AG09309 (cell line): ENCODE measurements around the gene UCK2.

Experiments
- DNase-seq: peaks from one replicate; pipeline ENCODE4 v3.0.0-alpha.2; 2010; ENCODE audit warnings: low read depth
- H3K4me3 ChIP-seq: 2 replicates; pipeline ENCODE4 v1.5.1; 2011; ENCODE audit warnings: mild to moderate bottlenecking, low read depth, low read length, moderate library complexity; ENCODE audit not compliant: control insufficient read depth
- CTCF ChIP-seq: IDR thresholded peaks from 2 replicates; pipeline ENCODE4 v1.5.1; 2011; ENCODE audit warnings: mild to moderate bottlenecking, low read depth, low read length, inconsistent platforms; ENCODE audit not compliant: insufficient read depth, control insufficient read depth; ENCODE audit errors: missing control alignments

The UCK2 gene

GRCh38 chr1:165807613-165808012 lies 19.8 kb upstream of the UCK2 start:
- no peak for TF ChIP-seq CTCF
- no peak for DNase-seq
- no peak overlapping the region for H3K4me3 ChIP-seq

GRCh38 chr1:165815725-165816124 lies 11.7 kb upstream of the UCK2 start:
- H3K4me3 ChIP-seq, result no peak overlapping the region
- DNase-seq, result no peak
- TF ChIP-seq CTCF, result no peak

DNA sequence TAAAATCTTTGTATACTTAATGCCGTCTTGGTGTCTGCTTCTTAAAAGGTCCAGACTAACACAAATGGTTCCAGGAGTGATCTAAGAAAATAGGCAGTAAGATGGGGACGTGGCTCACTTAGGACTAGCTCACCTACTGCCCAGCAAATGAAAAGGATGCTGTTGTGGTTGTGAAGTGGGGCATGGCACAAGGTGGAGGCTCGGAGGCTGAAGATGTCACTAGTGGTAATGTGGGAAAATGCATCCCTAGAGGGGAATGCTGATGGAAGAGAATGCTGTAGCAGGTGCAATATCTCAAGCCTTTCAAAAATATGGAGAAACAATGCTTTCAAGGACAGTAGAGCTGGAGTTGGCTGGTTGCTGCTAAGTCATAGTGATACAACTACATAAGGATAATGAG lies 11.3 kb upstream of the UCK2 start:
- TF ChIP-seq CTCF, result no peak
- no peak overlapping the region for H3K4me3 ChIP-seq
- DNase-seq, result no peak

DNA sequence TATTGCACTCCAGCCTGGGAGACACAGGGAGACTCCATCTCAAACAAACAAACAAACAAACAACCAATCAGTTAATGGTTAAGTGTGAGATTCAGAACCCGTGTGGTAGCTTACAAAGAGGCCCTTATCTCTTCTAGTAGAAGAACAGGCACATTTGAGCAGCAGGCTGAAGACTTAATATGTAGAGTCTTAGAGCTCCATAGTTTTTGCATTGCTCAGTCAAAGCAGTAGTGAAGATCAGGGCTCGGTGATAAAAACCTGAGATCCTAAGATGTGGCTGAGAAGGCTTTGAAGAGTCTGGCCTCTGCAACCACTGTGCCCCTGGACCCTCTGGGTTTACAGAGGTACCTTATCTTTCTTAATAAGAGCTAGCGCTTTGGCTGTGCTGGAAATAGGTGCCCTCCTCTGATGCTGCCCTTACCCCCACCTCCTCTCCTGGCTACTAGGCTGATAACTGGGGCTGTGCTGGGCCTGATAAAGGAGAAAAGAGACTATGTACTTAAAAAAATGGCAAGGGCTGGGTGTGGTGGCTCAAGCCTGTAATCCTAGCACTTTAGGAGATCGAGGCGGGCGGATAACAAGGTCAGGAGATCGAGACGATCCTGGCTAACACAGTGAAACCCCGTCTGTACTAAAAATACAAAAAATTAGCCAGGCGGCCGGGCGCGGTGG lies 10.5 kb upstream of the UCK2 start:
- no peak for DNase-seq
- TF ChIP-seq CTCF, result no peak
- H3K4me3 ChIP-seq, result no peak overlapping the region

DNA sequence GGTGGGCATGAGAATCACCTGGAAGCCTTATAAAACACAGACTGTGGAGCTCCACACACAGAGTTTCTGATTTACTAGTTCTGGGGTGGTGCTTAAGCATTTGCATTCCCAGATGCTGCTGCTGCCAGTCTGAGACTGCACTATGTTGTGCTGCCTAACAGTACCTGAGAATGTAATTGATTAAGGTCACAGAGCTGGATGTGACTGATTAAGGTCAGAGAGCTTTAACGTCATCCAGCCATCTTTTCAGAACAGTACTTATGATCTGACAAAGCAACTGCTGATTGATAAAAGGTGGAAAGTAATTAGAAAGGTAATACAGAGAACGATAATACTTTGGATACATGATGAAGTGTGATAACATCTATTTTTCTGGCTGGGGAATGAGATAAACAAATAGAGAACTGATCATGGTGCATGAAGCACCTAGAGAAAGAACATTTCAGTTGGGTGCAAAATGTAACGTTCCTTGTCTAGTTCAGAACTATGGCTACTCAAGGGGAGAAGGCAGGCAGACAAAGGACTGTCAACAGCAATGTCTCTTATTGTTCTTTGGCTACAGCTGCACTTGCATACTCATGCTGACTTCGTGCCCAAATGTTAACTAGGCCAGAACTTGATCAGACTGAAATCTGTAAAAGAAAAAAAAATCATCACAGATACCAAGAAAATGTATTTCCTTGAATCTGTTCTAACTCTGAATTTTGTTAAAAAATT lies 3.7 kb upstream of the UCK2 start:
- no peak for TF ChIP-seq CTCF
- H3K4me3 ChIP-seq, result no peak overlapping the region
- no peak for DNase-seq

- no peak overlapping the region for H3K4me3 ChIP-seq
- no peak for TF ChIP-seq CTCF
- no peak for DNase-seq
These were observed 3.2 kb upstream of the UCK2 start for GRCh38 chr1:165824269-165824643.
